Fibroblast of lung (primary cell): ENCODE measurements around the gene ADARB1.

ENCODE experiments used
- EZH2 ChIP-seq: IDR thresholded peaks from 2 replicates; pipeline ENCODE4 v1.5.1; 2012; ENCODE audit warnings: low read length, control low read depth, mild to moderate bottlenecking; ENCODE audit errors: missing control alignments
- TF ChIP-seq, protein P1 (sequence below), 2 donors: IDR thresholded peaks in 1 of 2; conservative IDR thresholded peaks in 1 of 2; 1 replicate in 1 of 2; 2 replicates in 1 of 2; pipeline ENCODE4 v1.5.1; 2011 to 2012; ENCODE audit warnings: low read length in 2 of 2, control low read depth in 1 of 2, inconsistent platforms in 1 of 2, low read depth in 1 of 2, mild to moderate bottlenecking in 1 of 2

DNA sequence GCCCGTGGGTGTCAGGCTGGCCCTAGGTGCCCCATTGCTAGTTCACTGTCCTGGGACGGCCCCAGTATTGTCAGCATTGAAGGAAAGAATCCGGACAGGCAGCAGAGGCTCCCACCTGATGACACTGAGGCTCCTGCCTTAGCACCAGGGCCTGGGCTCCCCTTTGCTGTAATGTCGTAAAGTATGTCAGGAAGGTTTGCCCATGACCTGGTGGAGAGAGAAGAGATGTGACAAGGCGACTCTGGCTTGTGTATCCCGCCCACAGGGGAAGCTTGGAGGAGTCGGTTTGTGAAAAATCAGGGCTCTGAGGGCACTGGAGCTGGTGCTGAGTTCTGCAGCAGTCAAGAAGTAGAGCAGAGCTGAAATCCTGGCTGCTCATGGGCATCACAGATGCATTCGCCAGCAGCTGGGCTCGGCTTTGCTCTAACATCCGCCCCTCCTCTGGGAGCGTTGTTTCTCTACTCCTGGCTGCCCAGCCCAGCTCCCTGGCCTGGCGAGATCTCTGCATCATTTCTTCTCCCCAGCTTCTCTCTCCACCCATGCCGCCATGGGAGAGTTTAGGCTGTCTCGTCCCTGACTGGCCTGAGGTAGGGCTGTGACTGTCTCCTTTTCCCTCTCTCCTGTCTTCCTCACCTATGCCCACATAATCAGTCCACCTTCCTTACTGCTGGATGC lies 74.1 kb downstream of the ADARB1 start:
- TF ChIP-seq, protein P1, sequence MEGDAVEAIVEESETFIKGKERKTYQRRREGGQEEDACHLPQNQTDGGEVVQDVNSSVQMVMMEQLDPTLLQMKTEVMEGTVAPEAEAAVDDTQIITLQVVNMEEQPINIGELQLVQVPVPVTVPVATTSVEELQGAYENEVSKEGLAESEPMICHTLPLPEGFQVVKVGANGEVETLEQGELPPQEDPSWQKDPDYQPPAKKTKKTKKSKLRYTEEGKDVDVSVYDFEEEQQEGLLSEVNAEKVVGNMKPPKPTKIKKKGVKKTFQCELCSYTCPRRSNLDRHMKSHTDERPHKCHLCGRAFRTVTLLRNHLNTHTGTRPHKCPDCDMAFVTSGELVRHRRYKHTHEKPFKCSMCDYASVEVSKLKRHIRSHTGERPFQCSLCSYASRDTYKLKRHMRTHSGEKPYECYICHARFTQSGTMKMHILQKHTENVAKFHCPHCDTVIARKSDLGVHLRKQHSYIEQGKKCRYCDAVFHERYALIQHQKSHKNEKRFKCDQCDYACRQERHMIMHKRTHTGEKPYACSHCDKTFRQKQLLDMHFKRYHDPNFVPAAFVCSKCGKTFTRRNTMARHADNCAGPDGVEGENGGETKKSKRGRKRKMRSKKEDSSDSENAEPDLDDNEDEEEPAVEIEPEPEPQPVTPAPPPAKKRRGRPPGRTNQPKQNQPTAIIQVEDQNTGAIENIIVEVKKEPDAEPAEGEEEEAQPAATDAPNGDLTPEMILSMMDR (conservative IDR thresholded peaks at IDR 0.05 in 1 of 2, IDR thresholded peaks at IDR 0.05 in 1 of 2; ENCODE audit: low read depth in 1 of 2, low read length in 2 of 2): no peak
- TF ChIP-seq EZH2: no peak
